GM23338 (cell line): Measurements from ENCODE around the gene CCDC124.

ENCODE experiments used
- CREB1 ChIP-seq: fragments of 250-450 bp; sonication (Bioruptor Pico); IDR thresholded peaks from 2 replicates; pipeline ENCODE4 v1.5.0; 2020; ENCODE audit warnings: low read depth, mild to moderate bottlenecking, moderate library complexity
- EZH2 ChIP-seq: fragments of 200-600 bp; sonication (generic); IDR thresholded peaks from one replicate; pipeline ENCODE4 v1.8.0; 2017; ENCODE audit warnings: antibody characterized with exemption, mild to moderate bottlenecking, low read depth; ENCODE audit not compliant: unreplicated experiment
- EZH2phosphoT487 ChIP-seq: fragments of 200-600 bp; sonication (generic); IDR thresholded peaks from one replicate; pipeline ENCODE4 v1.8.1; 2018; ENCODE audit warnings: antibody characterized with exemption; ENCODE audit not compliant: unreplicated experiment
- JUNB ChIP-seq: IDR thresholded peaks from one replicate; pipeline ENCODE4 v1.6.1; 2016; ENCODE audit warnings: antibody characterized with exemption; ENCODE audit not compliant: unreplicated experiment
- NANOG ChIP-seq: IDR thresholded peaks from 2 replicates; pipeline ENCODE4 v1.6.1; 2016; ENCODE audit warnings: antibody characterized with exemption, borderline replicate concordance
- POLR2AphosphoS5 ChIP-seq: IDR thresholded peaks from 2 replicates; pipeline ENCODE4 v1.6.1; 2016; ENCODE audit warnings: antibody characterized with exemption, low read depth
- STAT1 ChIP-seq: IDR thresholded peaks from one replicate; pipeline ENCODE4 v1.6.1; 2016; ENCODE audit warnings: antibody characterized with exemption; ENCODE audit not compliant: unreplicated experiment
- ZNF331 ChIP-seq: fragments of 250-450 bp; sonication (Bioruptor Pico); IDR thresholded peaks from 2 replicates; pipeline ENCODE4 v1.5.0; 2020; ENCODE audit warnings: low read depth, mild to moderate bottlenecking, moderate library complexity
- TF ChIP-seq, protein P1 (sequence below), 2 experiments: fragments of 200-600 bp in 1 of 2; sonication (generic) in 1 of 2; conservative IDR thresholded peaks; 2 replicates each; pipeline versions ENCODE4 v1.5.1 to v1.6.1; 2016 to 2017; ENCODE audit warnings: antibody characterized with exemption in 2 of 2, low read depth in 2 of 2, mild to moderate bottlenecking in 2 of 2, moderate library complexity in 1 of 2
- TF ChIP-seq, protein P2 (sequence below): IDR thresholded peaks from one replicate; pipeline ENCODE4 v1.6.1; 2018; ENCODE audit warnings: antibody characterized with exemption; ENCODE audit not compliant: unreplicated experiment
- TF ChIP-seq, protein P3 (sequence below): fragments of 250-450 bp; sonication (Bioruptor Pico); IDR thresholded peaks from 2 replicates; pipeline ENCODE4 v1.5.0; 2020; ENCODE audit warnings: mild to moderate bottlenecking, moderate library complexity
- TF ChIP-seq, protein P4 (sequence below): IDR thresholded peaks from 2 replicates; pipeline ENCODE4 v1.6.1; 2016; ENCODE audit warnings: antibody characterized with exemption

DNA sequence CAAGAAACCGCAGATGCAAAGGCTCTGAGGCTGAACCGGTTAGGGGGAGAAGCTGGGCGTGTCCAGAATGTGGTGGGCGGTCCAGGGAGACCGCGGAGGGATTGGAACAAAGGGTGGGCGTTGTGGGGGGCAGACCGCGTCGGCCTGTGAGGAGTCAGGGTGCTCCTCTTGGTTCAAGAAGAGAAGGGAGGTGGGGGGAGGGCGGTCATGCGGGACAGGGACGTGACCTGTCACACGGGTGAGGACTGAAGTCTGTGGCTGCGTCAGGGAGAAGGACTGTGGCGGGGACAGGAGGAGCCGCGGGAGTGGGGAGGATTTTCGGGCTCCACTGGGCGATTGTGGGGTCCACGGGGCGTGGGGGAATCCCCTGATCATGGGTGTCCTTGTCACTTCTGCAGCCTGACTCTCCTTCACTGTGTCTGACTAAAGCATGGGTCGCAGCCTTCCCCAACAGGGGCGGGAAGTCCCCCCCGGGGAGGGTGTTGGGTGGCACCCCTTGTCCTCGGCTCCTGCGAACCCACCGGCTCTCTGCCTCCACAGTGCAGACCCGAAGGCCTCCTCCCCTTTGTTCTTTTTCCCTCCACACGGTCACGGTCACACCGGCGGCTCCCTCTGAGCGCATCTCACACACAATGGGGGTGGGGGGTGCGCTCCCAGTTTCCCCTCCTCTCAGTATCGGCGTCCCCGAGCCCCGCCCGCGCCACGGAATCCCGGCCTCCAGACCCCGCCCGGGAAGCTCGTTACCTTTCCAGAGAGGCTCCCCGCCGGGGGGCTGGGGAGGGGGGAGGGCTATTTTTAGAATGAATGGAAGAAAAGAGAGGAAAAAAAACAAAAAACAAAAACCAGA, 17.7 kb downstream of the CCDC124 start:
- TF ChIP-seq, protein P1, sequence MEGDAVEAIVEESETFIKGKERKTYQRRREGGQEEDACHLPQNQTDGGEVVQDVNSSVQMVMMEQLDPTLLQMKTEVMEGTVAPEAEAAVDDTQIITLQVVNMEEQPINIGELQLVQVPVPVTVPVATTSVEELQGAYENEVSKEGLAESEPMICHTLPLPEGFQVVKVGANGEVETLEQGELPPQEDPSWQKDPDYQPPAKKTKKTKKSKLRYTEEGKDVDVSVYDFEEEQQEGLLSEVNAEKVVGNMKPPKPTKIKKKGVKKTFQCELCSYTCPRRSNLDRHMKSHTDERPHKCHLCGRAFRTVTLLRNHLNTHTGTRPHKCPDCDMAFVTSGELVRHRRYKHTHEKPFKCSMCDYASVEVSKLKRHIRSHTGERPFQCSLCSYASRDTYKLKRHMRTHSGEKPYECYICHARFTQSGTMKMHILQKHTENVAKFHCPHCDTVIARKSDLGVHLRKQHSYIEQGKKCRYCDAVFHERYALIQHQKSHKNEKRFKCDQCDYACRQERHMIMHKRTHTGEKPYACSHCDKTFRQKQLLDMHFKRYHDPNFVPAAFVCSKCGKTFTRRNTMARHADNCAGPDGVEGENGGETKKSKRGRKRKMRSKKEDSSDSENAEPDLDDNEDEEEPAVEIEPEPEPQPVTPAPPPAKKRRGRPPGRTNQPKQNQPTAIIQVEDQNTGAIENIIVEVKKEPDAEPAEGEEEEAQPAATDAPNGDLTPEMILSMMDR (conservative IDR thresholded peaks at IDR 0.05; ENCODE audit: low read depth in 2 of 2) = no peak
- TF ChIP-seq, protein P2, sequence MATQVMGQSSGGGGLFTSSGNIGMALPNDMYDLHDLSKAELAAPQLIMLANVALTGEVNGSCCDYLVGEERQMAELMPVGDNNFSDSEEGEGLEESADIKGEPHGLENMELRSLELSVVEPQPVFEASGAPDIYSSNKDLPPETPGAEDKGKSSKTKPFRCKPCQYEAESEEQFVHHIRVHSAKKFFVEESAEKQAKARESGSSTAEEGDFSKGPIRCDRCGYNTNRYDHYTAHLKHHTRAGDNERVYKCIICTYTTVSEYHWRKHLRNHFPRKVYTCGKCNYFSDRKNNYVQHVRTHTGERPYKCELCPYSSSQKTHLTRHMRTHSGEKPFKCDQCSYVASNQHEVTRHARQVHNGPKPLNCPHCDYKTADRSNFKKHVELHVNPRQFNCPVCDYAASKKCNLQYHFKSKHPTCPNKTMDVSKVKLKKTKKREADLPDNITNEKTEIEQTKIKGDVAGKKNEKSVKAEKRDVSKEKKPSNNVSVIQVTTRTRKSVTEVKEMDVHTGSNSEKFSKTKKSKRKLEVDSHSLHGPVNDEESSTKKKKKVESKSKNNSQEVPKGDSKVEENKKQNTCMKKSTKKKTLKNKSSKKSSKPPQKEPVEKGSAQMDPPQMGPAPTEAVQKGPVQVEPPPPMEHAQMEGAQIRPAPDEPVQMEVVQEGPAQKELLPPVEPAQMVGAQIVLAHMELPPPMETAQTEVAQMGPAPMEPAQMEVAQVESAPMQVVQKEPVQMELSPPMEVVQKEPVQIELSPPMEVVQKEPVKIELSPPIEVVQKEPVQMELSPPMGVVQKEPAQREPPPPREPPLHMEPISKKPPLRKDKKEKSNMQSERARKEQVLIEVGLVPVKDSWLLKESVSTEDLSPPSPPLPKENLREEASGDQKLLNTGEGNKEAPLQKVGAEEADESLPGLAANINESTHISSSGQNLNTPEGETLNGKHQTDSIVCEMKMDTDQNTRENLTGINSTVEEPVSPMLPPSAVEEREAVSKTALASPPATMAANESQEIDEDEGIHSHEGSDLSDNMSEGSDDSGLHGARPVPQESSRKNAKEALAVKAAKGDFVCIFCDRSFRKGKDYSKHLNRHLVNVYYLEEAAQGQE = no peak
- peak; percentile 51; the same call in 1 of the 2 replicates for TF ChIP-seq POLR2AphosphoS5
- no peak for TF ChIP-seq EZH2
- TF ChIP-seq EZH2phosphoT487 = no peak
- TF ChIP-seq NANOG = no peak
- TF ChIP-seq JUNB = no peak
- no peak for TF ChIP-seq CREB1
- TF ChIP-seq, protein P3, sequence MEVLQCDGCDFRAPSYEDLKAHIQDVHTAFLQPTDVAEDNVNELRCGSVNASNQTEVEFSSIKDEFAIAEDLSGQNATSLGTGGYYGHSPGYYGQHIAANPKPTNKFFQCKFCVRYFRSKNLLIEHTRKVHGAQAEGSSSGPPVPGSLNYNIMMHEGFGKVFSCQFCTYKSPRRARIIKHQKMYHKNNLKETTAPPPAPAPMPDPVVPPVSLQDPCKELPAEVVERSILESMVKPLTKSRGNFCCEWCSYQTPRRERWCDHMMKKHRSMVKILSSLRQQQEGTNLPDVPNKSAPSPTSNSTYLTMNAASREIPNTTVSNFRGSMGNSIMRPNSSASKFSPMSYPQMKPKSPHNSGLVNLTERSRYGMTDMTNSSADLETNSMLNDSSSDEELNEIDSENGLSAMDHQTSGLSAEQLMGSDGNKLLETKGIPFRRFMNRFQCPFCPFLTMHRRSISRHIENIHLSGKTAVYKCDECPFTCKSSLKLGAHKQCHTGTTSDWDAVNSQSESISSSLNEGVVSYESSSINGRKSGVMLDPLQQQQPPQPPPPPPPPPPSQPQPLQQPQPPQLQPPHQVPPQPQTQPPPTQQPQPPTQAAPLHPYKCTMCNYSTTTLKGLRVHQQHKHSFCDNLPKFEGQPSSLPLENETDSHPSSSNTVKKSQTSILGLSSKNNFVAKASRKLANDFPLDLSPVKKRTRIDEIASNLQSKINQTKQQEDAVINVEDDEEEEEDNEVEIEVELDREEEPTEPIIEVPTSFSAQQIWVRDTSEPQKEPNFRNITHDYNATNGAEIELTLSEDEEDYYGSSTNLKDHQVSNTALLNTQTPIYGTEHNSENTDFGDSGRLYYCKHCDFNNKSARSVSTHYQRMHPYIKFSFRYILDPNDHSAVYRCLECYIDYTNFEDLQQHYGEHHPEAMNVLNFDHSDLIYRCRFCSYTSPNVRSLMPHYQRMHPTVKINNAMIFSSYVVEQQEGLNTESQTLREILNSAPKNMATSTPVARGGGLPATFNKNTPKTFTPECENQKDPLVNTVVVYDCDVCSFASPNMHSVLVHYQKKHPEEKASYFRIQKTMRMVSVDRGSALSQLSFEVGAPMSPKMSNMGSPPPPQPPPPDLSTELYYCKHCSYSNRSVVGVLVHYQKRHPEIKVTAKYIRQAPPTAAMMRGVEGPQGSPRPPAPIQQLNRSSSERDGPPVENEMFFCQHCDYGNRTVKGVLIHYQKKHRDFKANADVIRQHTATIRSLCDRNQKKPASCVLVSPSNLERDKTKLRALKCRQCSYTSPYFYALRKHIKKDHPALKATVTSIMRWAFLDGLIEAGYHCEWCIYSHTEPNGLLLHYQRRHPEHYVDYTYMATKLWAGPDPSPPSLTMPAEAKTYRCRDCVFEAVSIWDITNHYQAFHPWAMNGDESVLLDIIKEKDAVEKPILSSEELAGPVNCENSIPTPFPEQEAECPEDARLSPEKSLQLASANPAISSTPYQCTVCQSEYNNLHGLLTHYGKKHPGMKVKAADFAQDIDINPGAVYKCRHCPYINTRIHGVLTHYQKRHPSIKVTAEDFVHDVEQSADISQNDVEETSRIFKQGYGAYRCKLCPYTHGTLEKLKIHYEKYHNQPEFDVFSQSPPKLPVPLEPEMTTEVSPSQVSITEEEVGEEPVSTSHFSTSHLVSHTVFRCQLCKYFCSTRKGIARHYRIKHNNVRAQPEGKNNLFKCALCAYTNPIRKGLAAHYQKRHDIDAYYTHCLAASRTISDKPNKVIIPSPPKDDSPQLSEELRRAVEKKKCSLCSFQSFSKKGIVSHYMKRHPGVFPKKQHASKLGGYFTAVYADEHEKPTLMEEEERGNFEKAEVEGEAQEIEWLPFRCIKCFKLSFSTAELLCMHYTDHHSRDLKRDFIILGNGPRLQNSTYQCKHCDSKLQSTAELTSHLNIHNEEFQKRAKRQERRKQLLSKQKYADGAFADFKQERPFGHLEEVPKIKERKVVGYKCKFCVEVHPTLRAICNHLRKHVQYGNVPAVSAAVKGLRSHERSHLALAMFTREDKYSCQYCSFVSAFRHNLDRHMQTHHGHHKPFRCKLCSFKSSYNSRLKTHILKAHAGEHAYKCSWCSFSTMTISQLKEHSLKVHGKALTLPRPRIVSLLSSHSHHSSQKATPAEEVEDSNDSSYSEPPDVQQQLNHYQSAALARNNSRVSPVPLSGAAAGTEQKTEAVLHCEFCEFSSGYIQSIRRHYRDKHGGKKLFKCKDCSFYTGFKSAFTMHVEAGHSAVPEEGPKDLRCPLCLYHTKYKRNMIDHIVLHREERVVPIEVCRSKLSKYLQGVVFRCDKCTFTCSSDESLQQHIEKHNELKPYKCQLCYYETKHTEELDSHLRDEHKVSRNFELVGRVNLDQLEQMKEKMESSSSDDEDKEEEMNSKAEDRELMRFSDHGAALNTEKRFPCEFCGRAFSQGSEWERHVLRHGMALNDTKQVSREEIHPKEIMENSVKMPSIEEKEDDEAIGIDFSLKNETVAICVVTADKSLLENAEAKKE = no peak
- TF ChIP-seq STAT1 = no peak
- no peak for TF ChIP-seq ZNF331 (CRISPR knock-in tag)
- TF ChIP-seq, protein P4, sequence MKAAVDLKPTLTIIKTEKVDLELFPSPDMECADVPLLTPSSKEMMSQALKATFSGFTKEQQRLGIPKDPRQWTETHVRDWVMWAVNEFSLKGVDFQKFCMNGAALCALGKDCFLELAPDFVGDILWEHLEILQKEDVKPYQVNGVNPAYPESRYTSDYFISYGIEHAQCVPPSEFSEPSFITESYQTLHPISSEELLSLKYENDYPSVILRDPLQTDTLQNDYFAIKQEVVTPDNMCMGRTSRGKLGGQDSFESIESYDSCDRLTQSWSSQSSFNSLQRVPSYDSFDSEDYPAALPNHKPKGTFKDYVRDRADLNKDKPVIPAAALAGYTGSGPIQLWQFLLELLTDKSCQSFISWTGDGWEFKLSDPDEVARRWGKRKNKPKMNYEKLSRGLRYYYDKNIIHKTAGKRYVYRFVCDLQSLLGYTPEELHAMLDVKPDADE = no peak
